ENCODE data around the gene MLXIP. TPM values are rescaled to one million over a fixed set of nuclear protein-coding genes. Genes with fewer than 3 reads are reported as not detected.

The MLXIP gene
- total and polyA plus RNA-seq, 9 of the 15 experiments (the other 6 are each of a cell fraction or from before 2014, with no cell fraction given), result 2.2 to 66.3 (median 18.1) TPM

GRCh38 chr12:122064780-122065588 is 13.6 kb upstream of the MLXIP start (continued):
- TF ChIP-seq FIP1L1 (IDR thresholded peaks at IDR 0.05; ENCODE audit: low read depth, low read length, poor library complexity, severe bottlenecking) (no peak), USF1 (CRISPR knock-in tag; IDR thresholded peaks at IDR 0.05) (peak; percentile 37; the same call in 1 of the 2 replicates), MEIS2 (IDR thresholded peaks at IDR 0.05; ENCODE audit: partially characterized antibody) (peak; percentile 73), UBTF (IDR thresholded peaks at IDR 0.05; ENCODE audit: borderline replicate concordance in 1 of 2, low read depth in 2 of 2, low read length in 2 of 2) (no peak), CHCHD3 (CRISPR knock-in tag; IDR thresholded peaks at IDR 0.05) (no peak), SNRNP70 (optimal IDR thresholded peaks at IDR 0.05; ENCODE audit: low read depth, low read length) (no peak), E2F4 (CRISPR knock-in tag; IDR thresholded peaks at IDR 0.05; ENCODE audit: low read depth) (no peak), E2F3 (CRISPR knock-in tag; IDR thresholded peaks at IDR 0.05) (peak; percentile 46; the same call in 1 of the 2 replicates), PBX2 (CRISPR knock-in tag; IDR thresholded peaks at IDR 0.05; ENCODE audit: low read depth) (peak; percentile 90), PBX2 (tag; conservative IDR thresholded peaks at IDR 0.05; ENCODE audit: low read depth) (peak; percentile 95), BHLHE40 (IDR thresholded peaks at IDR 0.05; ENCODE audit: low read length) (peak; percentile 74), NKRF (IDR thresholded peaks at IDR 0.05; ENCODE audit: borderline replicate concordance) (no peak), PREB (CRISPR knock-in tag; IDR thresholded peaks at IDR 0.05) (no peak), GTF2B (IDR thresholded peaks at IDR 0.05; ENCODE audit: extremely low read depth, insufficient read length) (no peak), ETV1 (tag; conservative IDR thresholded peaks at IDR 0.05; ENCODE audit: low read depth) (0 out of 2 replicates have a peak, but pooled peaks have one; percentile 45)

Measured in K562 (cell line).